Fibroblast of gingiva (primary cell): Measurements from ENCODE around the gene ALG3.

Experiments
- DNase-seq: peaks from one replicate; pipeline ENCODE4 v3.0.0-alpha.2; 2011; ENCODE audit warnings: low read depth

The ALG3 gene

GRCh38 chr3:184192889-184193288 lies 55.9 kb downstream of the ALG3 start:
- no peak for DNase-seq
